ENCODE data around the gene PLXNA2.
A peak's percentile ranks its signal among the peaks of the same experiment; 100 is the strongest.

The PLXNA2 gene

DNA sequence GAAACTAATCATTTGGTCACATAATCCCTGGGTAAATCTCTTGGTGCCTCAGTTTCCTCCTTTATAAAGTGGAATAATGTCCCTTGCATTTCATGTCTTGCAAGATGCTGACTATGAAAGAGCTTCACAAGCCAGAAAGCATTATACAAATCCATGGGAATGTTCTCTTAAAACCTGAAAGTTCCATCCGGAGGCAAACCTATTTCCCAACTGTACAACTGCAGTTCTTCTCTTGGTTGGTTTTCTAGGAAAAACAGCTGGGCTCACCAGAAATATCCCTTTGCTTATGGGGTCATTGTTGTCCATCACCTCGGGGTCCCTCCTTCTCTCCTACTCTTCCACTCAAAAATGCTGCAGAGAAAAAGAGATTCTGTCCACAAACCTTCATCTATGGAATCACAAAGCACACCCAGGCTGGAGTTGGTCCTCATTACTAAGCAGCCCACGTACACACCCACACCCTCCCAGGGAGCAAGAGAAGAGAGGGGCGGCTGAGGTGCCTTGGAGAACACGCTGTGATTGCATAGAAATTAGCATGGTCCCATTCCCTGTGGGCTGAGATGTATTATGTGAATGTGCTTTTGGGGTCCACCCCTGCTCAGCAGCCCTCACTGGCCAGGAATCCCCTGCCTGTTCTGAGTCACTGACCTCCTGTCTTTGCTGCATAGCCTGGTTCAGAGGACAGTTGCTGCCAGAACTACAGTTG, 5.0 kb upstream of the PLXNA2 start:
- no peak overlapping the region for H3K4me3 ChIP-seq (replicated peaks; ENCODE audit: low read depth, low read length)
- TF ChIP-seq, protein P1, sequence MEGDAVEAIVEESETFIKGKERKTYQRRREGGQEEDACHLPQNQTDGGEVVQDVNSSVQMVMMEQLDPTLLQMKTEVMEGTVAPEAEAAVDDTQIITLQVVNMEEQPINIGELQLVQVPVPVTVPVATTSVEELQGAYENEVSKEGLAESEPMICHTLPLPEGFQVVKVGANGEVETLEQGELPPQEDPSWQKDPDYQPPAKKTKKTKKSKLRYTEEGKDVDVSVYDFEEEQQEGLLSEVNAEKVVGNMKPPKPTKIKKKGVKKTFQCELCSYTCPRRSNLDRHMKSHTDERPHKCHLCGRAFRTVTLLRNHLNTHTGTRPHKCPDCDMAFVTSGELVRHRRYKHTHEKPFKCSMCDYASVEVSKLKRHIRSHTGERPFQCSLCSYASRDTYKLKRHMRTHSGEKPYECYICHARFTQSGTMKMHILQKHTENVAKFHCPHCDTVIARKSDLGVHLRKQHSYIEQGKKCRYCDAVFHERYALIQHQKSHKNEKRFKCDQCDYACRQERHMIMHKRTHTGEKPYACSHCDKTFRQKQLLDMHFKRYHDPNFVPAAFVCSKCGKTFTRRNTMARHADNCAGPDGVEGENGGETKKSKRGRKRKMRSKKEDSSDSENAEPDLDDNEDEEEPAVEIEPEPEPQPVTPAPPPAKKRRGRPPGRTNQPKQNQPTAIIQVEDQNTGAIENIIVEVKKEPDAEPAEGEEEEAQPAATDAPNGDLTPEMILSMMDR (IDR thresholded peaks at IDR 0.05; ENCODE audit: low read length, missing control alignments), result no peak
- DNase-seq (ENCODE audit: low read depth), result no peak

DNA sequence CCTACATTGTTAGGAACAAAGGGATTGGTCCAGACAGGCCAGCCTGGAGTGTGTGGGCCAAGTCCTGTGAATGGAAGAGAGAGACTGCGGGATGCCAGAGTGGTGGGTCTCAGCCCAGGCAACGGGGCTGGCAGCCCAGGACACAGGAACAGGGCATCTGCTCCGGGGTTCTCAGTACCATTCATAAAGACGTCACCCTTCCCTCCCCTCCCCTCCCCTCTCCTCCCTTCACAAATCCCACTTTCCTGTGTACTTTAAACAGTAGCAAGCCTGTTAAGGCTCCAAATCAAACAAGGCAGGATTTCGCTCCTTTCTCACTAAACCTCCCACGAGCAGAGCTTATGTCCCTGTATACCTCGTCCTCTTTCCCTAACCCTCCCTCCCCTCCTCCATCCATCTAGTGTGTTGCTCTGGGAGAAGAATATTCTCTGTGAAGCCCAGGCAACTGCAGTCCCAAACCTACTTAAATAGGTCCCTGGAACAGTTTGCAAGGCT, 4.2 kb upstream of the PLXNA2 start:
- TF ChIP-seq, protein P1 (IDR thresholded peaks at IDR 0.05; ENCODE audit: low read length, missing control alignments), result no peak
- H3K4me3 ChIP-seq (replicated peaks; ENCODE audit: low read depth, low read length), result no peak overlapping the region
- no peak for DNase-seq (ENCODE audit: low read depth)

DNA sequence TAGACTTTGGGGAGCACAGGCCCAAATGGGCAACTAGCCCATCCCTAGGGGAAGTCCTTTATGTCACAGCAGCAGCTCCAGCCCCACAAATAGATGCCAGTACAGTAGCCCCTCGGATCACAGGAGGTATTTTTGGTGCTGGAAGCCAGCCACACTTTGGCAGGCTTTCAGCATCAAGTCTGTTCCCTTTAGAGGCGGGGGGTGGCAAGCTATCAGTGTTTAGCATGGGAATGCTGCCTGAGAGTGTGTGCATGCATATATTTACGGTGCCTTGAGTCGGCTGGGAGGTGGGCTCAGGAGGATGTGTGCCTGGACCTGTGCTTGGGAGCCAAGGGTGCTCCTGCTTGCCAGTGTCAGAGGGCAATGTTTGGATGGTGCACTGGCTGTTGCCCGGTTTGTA, 3.5 kb upstream of the PLXNA2 start:
- no peak overlapping the region for H3K4me3 ChIP-seq (replicated peaks; ENCODE audit: low read depth, low read length)
- TF ChIP-seq, protein P1 (IDR thresholded peaks at IDR 0.05; ENCODE audit: low read length, missing control alignments), result no peak
- no peak for DNase-seq (ENCODE audit: low read depth)

DNA sequence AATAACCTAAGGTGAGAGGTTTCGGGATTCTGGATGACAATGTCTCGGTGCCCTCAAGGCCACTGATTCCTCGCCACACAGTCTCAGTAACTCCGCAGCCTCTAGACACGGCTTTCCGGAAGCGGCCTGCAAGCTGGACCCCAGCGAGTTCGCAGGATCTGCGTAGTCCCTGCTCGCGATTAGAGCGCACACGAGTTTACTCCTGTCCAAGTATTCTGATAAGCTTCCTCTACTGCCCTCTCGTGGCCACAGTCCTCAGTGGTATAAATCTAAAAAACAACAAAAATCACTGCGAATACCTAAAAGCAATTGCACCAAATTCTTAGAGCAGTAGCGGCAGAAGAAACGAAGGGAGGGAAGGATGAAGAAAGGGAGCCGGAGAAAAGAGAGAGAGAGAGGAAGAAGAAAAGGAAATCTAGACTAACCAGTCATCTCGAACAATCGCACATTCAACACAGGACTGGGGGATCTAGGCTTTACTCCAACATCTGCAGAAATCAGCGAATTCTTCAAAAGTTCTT, 1.1 kb upstream of the PLXNA2 start:
- peak overlapping the region; percentile 46 for H3K4me3 ChIP-seq (replicated peaks; ENCODE audit: low read depth, low read length)
- DNase-seq (ENCODE audit: low read depth), result peak; percentile 97
- TF ChIP-seq, protein P1 (IDR thresholded peaks at IDR 0.05; ENCODE audit: low read length, missing control alignments), result peak; percentile 77

DNA sequence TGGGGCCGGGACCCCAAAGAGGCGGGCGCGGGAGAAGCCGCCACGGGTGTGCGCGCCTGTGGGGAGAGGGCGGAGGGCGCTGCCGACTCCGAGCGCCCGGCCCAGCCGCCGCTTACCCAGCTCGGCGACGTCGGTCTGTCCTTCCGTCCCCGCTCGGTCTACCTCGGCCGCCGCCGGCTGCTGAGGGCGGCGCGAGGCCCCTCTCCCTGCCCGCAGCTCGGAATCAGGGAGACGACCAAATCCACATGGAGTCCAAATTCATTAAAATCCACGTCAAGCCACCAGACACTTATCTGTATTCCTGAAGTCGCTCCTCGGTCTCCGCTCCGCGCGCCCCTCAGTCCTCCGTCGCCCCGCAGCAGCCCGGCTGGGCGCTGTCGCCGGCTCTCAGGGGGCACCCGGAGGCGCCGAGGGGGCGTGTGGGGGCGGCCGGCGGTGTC, 637 bp downstream of the PLXNA2 start:
- no peak for DNase-seq (ENCODE audit: low read depth)
- peak overlapping the region; percentile 81 for H3K4me3 ChIP-seq (replicated peaks; ENCODE audit: low read depth, low read length)
- TF ChIP-seq, protein P1 (IDR thresholded peaks at IDR 0.05; ENCODE audit: low read length, missing control alignments), result no peak

DNA sequence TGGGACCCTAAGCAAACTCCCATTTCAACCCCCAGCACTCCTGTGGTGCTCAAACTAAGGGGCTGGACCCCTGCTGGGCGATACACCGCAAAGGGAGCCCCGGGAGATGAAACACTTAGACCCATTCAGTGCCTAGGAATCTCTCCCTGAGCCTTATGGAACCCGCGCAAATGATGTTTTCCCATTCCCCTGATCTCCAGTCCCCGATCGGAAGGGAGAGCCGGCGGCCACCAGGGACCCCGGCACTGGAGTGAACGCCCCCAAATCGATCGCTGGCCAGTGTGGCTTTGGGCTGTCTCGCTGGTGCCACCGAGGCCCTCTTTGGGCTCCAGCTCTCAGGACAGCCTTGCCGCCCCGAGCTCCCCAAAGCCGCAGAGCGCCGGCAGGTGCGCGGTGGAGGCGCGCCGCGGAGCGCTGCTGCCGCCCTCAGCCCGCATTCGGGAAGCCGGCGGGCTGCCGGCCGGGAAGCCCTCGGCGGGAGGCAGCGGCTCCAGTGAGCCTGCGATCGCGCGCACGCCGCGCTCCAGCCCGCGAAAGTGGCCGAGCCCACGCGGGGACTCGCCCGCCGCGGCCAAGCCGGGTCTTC, 1.1 kb downstream of the PLXNA2 start:
- DNase-seq (ENCODE audit: low read depth), result no peak
- TF ChIP-seq, protein P1 (IDR thresholded peaks at IDR 0.05; ENCODE audit: low read length, missing control alignments), result no peak
- peak overlapping the region; percentile 81 for H3K4me3 ChIP-seq (replicated peaks; ENCODE audit: low read depth, low read length)
